Measurements from ENCODE around the gene SEMA6B. TPM values are rescaled to one million over a fixed set of nuclear protein-coding genes. Genes with fewer than 3 reads are reported as not detected.
"Not testable (repeated sequence)": the region's sequence is repeated elsewhere in the genome, so short reads cannot be mapped to it uniquely, and the experiment has no call there.

SEMA6B gene, protein sequence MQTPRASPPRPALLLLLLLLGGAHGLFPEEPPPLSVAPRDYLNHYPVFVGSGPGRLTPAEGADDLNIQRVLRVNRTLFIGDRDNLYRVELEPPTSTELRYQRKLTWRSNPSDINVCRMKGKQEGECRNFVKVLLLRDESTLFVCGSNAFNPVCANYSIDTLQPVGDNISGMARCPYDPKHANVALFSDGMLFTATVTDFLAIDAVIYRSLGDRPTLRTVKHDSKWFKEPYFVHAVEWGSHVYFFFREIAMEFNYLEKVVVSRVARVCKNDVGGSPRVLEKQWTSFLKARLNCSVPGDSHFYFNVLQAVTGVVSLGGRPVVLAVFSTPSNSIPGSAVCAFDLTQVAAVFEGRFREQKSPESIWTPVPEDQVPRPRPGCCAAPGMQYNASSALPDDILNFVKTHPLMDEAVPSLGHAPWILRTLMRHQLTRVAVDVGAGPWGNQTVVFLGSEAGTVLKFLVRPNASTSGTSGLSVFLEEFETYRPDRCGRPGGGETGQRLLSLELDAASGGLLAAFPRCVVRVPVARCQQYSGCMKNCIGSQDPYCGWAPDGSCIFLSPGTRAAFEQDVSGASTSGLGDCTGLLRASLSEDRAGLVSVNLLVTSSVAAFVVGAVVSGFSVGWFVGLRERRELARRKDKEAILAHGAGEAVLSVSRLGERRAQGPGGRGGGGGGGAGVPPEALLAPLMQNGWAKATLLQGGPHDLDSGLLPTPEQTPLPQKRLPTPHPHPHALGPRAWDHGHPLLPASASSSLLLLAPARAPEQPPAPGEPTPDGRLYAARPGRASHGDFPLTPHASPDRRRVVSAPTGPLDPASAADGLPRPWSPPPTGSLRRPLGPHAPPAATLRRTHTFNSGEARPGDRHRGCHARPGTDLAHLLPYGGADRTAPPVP
- total RNA-seq, result 35.1 TPM
- long read RNA-seq, partial matches to known transcripts, result 2 of 5 reads
- long read RNA-seq, other reads (novel, unspliced or antisense), result 3 of 5 reads

DNA sequence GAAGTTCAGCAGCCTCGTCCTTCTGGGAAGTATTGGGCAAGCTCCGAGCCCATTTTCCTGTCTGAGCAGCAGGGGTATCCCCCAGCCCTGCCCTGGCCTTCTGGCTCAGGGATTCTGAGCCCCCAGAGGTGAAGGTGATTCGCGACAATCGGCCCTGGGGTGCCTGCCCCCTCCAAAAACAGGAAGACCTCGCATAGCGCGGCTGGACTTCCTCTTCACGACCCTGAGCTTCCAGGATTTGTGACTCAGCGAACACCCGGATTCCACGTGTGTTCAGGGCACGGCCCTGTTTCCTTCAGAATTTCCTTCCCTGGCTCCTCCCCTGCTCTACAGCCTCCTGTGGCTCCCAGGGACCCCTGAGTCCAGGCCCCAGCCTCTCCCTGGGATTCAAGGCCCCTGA lies at the start of gene SEMA6B:
Gene SEMA6B (minus strand): TSS at position 116 of the 400 bp plus-strand sequence. CDS start 1,227 bp downstream, outside the sequence.
- no peak for DNase-seq (ENCODE audit: low spot score)

DNA sequence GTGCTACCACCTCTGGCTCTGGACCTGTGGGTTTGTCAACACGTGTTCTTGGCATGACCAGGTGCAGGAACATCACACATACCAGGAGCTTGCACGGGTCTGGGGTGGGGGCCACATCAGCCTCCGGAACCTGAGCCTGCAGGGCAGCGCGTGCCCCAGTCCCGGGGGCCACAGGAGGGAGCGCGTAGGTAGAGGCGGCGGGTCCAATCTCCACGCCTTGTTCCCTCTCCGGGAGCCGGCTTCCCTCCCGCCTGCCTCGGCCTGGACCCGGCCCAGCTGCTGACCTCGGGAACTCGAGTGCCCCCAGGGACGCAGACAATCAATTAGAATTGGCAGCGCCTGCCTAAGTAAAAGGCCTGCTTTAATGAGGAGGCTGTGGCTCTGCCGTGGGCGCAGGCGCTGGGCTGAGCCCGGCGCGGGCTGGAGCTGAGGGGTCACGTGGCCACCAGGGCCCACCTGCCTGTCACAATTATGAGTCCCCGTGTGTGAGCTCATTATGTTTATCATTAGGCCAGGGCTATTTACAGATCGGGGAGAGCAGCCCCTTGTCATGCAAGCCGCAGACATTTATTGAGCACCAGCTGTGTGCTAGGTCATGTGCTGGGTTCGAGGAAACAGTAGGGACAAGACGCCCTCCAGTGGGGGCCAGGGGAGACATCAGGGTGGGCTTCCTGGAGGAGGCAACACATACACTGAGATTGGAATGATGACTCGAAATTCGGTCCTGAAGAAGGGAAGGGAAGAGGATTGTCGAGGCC lies 47.6 kb upstream of the SEMA6B start:
- DNase-seq (ENCODE audit: low spot score), result no peak

DNA sequence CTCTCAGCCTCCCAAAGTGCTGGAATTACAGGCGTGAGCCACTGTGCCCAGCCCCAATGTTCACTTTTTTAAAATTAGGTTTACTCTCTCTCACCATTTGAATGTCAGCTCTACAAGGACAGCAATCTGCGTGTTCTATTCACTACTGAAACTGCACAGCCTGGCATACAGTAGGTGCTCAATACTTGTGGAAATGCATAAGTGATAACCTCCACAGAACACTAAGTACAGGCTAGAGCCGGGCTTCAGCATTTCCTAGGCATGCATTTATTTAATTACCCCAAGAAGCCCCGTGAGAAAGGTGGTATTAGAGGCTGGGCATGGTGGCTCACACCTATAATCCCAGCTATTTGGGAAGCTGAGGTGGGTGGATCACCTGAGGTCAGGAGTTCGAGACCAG lies 46.7 kb upstream of the SEMA6B start:
- DNase-seq (ENCODE audit: low spot score), result no peak

DNA sequence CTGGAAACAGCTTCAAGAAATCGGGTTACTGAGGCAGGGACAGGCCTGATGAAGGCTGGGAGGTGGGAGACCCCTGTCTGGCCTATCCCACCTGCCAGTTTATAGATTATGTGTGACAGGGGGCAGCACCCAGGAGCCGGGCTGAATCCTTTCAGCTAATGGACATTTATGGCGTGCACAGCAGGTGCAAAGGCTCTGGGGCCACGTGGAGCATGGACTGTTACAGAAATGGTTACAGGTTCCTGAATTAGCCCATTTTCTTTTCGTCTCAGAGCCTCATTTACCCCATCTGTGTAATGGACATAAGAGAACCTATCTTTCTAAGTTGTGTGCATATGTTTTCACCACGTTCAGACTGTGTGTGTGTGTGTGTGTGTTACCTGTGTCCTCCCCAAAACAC lies 45.4 kb upstream of the SEMA6B start:
- no peak for DNase-seq (ENCODE audit: low spot score)

DNA sequence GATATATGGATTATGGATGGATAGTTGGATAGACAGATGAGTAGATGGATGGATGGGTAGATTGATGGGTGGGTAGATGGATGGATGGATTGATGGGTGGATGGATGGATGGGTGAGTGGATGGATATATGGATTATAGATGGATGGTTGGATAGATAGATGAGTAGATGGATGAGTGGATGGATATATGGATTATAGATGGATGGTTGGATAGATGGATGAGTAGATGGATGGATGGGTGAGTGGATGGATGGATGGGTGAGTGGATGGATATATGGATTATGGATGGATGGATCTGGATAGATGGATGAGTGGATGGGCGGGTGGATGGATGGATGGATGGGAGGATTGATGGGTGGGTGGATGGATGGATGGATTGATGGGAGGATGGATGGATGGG lies 43.4 kb upstream of the SEMA6B start:
- no peak for DNase-seq (ENCODE audit: low spot score)

DNA sequence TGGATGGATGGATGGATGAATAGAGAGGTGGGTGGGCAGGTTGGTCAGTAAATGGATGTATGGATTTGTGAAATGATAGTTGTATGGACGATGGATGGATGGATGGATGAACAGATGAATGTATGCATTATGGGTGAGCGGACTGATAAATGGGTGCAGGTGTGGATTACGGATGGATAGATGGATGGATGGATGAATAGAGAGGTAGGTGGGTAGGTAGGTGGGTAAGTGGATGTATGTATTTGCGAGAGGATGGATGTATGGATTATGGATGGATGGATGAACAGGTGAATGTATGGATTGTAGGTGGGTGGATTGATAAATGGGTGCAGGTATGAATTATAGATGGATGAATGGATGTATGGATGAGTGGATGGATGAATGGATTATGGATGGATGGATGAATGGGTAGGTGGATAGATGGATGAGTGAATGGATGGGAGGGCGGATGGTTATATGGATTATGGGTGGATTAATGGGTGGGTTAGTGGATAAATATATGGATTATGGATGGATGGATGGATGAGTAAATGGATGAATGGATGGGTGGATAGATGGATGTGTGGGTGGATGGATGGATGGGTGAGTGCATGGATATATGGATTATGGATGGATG lies 42.8 kb upstream of the SEMA6B start:
- DNase-seq (ENCODE audit: low spot score), result no peak

DNA sequence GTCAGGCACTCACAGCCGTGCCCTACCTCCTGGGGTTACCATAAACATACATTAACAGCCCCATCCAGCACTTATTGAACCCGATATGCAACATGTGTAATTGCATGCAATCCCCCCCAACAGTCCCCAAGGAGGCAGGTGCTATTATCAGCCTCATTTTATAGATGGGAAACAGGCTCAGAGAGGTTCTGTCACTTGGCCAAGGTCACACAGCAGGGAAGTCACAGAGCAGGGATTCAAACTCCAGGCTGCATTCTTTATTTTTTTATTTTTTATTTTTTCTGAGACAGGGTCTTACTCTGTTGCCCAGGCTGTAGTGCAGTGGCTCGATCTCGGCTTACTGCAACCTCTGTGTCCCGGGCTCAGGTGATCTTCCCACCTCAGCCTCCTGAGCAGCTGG lies 41.4 kb upstream of the SEMA6B start:
- no peak for DNase-seq (ENCODE audit: low spot score)

DNA sequence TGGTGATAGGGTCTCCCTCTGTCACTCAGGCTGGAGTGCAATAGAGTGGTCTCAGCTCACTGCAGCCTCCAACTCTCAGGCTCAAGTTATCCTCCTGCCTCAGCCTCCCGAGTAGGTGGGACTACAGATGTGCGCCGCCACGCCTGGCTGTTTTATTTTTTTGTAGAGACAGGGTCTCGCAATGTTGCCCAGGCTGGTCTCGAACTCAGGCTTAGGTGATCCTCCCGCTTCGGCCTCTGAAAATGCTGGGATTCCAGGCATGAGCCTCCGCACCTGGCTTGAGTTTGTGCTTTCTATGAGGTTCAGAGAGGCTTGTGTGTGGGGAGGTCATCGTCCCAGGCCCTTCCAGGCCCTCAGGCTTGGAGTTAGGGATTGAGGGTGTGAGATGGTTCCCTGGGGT lies 40.6 kb upstream of the SEMA6B start:
- DNase-seq (ENCODE audit: low spot score), result no peak

DNA sequence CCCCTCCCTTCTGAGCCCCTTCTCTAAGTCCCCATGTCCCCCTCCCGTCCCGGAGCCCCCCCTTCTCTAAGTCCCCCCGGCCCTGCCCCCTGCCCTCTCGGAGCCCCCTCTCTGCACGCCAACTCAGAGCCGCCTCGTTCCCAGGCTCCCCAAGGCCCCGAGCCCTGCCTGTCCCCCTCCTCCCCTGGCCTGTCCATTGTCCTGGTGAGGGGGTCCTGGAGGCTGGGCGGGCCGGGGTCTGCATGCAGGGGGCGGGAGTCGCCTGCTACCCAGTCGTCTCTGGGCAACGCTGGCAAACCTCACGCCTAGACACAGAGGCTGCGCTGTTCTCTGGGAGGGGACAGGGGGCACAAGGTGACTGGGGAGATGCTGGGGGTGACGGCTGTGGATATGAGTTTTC lies 39.2 kb upstream of the SEMA6B start:
- no peak for DNase-seq (ENCODE audit: low spot score)

DNA sequence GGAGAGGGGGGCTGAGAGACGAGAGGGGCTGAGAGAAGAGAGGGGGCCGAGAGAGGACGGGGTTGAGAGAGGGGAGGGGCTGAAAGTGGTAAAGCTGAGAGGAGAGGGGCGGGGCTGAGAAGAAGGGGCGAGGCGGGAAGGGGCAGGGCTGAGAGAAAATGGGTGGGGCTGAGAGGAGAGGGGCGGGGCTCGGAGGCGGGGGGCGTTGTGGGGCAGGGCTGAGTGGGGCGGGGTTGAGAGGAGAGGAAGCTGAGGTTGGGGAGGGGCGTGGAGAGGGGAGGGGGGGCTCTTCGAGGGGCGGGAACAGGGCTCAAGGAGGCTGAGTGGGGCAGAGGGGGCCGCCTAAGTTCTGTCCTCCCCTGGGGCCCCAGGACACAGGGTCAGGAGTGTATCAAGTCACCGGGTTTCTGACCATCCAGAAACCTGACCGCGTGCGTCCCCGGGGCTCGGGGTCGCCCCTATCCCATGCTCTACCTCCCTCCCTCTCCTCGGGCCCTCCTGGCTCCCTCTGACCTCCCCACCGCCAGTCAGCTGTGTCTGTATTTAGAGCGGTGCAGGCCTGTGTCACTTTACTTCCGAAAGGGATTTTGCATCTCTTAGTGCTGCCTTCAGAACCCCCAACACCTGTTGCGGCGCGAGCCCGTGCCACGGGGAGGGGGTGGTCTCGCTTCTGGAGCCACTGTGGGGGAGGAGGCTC lies 38.6 kb upstream of the SEMA6B start:
- DNase-seq (ENCODE audit: low spot score), result no peak

DNA sequence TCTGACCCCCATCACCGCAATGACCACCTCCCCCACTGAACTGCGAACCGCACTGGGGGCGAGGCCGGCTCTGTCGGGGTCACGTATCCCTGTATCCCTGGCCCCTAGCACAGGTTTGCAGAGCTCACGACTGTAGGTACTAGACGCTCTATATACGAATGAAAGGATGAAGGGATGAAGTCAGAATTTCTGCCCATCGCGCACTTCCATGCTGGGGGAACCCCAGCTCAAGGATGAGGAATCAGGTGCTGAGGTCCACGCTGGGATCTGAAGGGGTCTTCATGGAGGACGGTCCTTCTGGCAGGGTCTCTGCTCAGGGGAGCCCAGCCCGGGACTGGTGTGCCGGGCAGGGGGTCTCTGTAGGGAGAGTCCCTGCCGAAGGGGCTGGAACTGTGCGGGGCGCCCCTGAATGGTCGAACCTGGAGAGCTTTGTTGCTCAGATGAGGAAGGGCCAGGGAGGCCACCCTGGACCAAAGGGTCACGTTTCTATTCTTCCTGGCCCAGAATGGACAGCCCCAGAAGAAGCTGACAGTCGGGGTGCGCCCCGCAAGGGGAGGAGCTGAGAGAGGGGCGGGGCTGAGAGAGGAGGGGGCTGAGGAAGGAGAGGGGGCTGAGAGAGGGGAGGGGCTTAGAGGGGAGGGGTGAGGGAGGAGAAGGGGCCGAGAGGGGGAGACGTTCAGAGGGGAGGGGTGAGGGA lies 37.9 kb upstream of the SEMA6B start:
- DNase-seq (ENCODE audit: low spot score), result no peak

DNA sequence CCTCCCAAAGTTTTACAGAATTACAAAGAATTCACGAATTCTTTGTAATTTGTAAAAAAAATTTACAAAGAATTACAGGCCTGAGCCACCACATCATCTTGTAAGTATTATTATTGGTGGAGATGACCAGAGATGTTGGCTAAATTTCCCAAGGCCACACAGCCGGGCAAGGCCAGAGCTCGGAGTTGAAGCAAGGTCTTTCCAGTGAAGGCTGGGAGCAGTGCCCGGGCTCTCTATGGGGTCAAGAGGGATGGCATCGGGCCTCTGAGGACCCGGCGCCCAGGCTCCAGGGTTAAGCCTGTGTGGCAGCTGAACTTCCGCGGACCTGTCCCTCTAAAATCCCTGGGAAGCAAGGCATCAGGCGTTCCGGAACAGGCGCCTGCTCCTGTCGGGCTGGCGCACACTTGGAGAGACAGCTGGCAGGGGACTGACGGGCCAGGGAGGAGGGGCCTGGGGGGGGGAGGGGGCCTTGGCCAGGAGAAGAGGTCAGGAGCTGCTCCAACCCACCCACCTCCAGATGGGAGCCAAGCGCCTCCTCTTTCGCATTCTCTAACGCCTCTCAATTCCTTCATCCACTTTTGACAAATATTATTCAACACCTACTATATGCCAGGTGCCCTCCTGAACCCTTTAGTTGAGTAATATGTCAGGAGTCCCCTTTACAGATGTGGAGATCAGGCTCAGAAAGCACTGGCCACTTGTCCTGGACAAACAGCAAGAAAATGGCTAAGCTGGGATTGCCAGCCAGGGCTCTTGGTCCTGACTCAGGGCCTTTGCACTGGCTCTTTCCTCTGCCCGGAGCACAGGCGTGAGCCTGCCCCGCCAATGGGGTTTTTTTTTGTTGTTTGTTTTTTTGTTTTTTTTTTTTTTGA lies 36.8 kb upstream of the SEMA6B start:
- DNase-seq (ENCODE audit: low spot score), result no peak

DNA sequence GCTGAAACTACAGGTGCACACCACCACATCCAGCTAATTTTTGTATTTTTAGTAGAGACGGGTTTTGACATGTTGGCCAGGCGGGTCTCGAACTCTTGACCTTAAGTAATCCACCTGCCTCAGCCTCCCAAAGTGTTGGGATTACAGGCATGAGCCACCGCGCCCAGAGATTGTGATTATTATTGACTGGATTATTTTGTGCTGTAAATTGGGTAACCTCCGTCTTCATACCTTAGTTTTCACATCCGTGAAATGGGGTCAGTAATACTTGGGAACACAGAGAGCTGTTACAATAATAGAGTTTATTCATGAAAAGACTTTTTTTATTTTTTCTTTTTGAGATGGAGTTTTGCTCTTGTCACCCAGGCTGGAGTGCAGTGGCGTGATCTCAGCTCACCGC lies 35.7 kb upstream of the SEMA6B start:
- DNase-seq (ENCODE audit: low spot score), result not testable (repeated sequence)

DNA sequence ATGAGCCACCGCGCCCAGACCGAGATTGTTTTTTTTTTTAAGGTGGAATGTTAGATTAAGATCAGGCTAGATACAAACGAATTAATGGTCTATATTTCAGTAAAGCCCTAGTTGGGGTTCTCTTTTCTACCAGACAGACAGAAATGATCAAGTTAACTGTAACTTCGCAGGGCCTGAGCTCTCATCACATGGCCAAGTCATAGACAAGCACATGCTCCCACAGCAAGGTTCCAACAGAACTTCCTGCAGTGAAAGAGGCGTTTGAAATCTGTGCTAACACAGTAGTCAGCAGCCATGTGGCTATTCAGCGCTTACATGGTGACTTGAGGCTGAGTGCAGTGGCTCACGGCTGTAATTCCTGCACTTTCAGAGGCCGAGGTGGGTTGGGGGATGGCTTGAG lies 34.7 kb upstream of the SEMA6B start:
- no peak for DNase-seq (ENCODE audit: low spot score)

DNA sequence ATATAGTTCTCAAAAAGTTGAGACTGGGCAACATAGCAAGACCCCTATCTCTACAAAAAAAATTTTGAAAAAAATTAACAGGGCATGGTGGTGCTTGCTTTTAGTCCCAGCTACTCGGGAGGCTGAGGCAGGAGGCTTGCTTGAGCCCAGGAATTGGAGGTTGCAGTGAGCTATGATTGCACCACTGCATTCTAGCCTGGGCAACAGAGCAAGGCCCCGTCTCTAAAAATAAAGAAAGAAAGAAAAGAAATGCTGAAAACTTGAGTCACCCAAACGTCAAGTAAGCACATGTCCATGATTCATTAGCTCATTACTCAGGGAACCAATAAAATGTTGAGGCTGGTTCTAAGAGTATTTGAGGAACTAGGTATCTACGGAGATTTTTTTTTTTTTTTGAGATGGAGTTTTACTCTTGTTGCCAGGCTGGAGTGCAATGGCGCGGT lies 33.9 kb upstream of the SEMA6B start:
- no peak for DNase-seq (ENCODE audit: low spot score)

DNA sequence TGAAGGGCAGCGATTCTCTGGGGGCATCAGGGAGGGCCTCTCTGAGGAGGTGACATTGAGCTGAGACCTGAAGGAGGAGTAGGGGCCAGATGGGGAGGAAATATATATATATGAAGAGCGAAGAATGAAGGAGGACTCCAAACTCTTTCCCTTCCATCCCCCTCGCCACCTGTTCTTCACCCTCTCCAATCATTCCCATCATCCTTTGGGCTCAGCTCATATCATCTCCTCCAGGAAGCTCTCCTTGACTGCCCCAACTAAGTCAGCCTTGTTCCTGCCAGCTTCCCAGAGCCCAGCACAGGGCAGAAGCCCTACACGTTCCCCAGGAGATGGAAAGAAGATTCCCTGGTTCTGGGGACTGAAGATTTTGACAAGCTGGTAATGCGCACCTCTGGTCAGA lies 33.0 kb upstream of the SEMA6B start:
- no peak for DNase-seq (ENCODE audit: low spot score)

DNA sequence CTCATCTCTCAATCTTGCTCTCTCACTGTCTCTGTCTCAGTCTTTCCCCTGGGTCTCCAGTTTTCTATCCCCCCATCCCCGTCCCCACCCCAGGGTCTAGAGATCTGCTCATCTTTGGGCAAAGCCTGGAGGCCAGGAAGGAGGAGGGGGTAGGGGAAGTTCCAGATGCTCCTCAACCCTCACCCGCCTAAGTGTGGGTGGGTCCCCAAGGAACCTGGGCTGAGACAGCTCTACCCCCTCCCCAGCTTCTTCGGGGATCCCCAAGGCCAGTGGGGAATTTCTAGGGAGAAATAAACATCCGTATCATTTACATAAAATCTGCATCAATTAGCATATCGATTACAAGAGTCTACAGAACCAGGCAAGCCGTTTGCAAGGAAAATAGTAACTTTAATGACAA lies 31.8 kb upstream of the SEMA6B start:
- no peak for DNase-seq (ENCODE audit: low spot score)

DNA sequence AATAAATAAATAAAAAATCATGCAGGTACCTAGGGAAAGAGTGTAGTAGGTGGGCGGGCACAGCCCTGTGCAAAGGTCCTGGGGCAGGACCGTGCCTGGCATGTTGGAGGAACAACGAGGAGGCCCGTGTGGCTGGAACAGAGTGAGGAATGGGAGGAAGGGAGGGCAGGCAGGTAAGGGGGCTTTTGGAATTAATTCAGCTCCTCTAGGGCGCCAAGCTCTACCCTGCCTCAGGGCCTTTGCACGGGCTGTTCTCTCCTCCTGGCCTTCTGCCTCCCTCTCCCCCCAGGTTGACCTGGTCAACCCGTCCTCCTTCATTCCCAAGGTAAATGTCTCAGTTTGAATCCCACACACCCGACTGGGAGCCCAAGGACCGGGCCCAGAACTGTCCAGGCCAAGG lies 31.1 kb upstream of the SEMA6B start:
- no peak for DNase-seq (ENCODE audit: low spot score)
